ENCODE data around the gene DCTN4. TPM values are rescaled to one million over a fixed set of nuclear protein-coding genes. Genes with fewer than 3 reads are reported as not detected.
A peak's percentile ranks its signal among the peaks of the same experiment; 100 is the strongest.
"Not testable (repeated sequence)": the region's sequence is repeated elsewhere in the genome, so short reads cannot be mapped to it uniquely, and the experiment has no call there.

Gene DCTN4
- total RNA-seq, 2 donors from 2014 or later, result 58.7 to 61.6 TPM

DNA sequence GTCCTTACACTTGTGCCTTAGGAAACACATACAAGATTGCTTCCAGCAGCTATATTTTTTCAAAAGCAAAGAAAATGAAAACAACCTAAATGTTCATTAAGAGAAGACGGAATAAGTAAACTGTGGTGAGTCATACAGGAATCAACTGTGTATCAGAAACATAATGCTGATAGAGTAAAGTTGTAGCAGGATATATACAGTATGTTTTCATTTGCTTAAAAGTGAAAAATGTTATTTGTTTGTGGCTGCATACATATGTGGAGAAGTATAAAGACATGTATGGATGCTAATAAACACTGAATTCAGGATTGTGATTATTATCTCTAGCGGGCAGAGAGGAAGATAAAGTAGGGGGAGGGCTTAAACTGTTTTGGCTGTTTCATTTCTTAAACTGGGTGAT is 8.3 kb downstream of the DCTN4 start:
- intact Hi-C loops (cut with DNase I), result no loop called here
- DNase-seq (ENCODE audit: low spot score), result no peak

- DNase-seq (ENCODE audit: low spot score); intact Hi-C loops (cut with DNase I): not testable (repeated sequence)
Observed at GRCh38 chr5:150743142-150743488, 15.7 kb downstream of the DCTN4 start.

GRCh38 chr5:150742455-150743141 is 16.2 kb downstream of the DCTN4 start:
- intact Hi-C loops (cut with DNase I); DNase-seq (ENCODE audit: low spot score): not testable (repeated sequence)

- DNase-seq (ENCODE audit: low spot score), result no peak
- intact Hi-C loops (cut with DNase I), result no loop called here
Observed at GRCh38 chr5:150740992-150741391, 17.8 kb downstream of the DCTN4 start.

DNA sequence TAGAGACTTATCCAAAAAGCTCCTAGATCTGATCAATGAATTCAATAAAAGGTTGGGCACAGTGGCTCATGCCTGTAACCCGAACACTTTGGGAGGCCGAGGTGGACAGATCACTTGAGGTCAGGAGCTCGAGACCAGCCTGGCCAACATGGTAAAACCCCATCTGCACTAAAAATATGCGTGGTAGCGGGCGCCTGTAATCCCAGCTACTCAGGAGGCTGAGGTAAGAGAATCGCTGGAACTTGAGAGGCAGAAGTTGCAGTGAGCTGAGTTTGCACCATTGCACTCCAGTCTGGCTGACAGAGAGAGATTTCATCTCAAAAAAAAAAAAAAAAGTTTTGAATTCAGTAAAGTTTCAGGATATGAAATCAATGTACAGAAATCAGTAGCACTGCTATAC is 20.0 kb downstream of the DCTN4 start:
- DNase-seq (ENCODE audit: low spot score), result no peak

DNA sequence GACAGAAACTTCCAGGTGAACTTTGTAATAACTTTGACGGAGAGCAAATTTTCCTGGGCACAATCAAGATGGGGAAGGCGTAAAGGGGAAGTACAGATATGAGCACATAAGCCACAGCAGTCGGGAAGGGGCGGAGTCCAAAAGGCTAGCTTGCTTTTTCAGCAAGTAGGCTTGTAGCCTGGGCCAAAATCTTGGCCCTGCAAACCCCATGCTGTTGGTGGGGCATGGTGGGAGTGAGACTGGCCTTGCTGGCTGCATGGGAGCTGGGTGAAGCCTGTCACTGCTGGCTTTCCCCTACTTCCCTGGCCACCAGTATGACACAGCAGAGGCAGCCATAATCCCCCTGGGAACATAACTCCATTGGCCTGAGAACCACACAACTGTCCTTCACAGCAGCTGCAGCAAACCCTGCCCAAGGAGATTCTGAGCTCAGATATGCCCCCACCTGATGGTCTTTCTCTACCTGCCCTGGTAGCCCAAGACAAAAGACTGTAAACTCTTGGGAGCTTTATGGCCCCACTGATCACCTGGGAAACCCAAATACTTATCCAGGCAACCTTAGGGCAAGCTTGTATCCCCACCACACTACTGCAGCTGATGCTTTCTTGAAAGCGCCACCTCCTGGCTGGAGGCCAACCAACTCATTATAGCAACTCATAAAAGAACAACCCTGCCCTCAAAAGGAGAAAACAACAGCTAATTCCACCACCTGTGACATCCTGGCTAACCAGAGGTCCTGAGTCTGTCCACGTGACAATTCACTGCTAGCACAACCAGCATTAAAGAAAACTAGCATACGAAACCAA is 24.0 kb downstream of the DCTN4 start:
- intact Hi-C loops (cut with DNase I), result no loop called here
- peak; percentile 83 for DNase-seq (ENCODE audit: low spot score)

More for the DNA sequence above, 20.0 kb downstream of the DCTN4 start:
- intact Hi-C loops (cut with DNase I), result no loop called here

DNA sequence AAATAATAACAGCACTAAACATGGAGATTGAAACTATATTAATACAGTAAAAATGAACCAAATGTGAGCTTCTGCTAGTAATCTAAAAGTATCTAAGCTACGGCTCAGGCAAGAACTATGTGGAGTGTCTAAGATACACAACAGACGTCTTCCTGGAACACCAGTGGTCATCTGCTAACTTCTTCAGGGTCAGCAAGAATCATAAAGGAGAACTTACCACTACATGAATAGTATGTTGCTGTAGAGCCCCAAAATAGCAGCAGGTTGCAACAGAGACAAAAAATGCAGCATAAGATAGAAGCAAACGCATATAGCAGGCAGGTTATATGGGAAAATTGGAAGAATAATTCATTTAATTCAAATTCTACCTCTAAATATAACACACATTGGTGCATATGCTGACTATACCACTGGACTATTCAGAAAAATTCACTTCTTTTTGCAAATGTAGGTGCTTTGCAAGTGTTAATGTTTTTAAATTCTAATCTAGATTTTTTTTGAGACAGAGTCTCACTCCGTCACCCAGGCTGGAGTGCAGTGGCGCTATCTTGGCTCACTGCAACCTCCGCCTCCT is 27.1 kb downstream of the DCTN4 start:
- intact Hi-C loops (cut with DNase I), result no loop called here
- no peak for DNase-seq (ENCODE audit: low spot score)

DNA sequence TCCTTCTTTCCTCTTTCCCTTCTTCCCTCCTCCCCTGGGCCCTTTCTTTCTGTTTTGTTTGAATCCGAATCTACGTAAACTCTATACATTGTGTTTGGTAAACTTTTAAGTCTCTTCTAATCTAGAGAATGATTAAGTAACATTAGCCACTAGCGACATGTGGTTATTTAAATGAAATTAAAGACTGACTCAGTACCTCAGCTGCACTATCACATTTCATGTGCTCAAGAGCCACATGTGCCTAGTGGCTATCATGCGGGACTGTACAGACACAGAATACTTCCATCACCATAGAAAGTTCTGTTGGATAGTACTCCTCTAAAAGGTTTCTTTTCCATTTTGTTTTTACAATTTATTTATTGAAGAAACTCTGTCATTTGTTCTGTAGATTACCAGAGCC is 29.0 kb downstream of the DCTN4 start:
- intact Hi-C loops (cut with DNase I), result no loop called here
- no peak for DNase-seq (ENCODE audit: low spot score)

GRCh38 chr5:150723845-150724244 is 35.0 kb downstream of the DCTN4 start:
- intact Hi-C loops (cut with DNase I), result no loop called here
- DNase-seq (ENCODE audit: low spot score), result no peak

GRCh38 chr5:150710165-150710564 is 48.7 kb downstream of the DCTN4 start:
- intact Hi-C loops (cut with DNase I), result no loop called here
- DNase-seq (ENCODE audit: low spot score), result no peak

DNA sequence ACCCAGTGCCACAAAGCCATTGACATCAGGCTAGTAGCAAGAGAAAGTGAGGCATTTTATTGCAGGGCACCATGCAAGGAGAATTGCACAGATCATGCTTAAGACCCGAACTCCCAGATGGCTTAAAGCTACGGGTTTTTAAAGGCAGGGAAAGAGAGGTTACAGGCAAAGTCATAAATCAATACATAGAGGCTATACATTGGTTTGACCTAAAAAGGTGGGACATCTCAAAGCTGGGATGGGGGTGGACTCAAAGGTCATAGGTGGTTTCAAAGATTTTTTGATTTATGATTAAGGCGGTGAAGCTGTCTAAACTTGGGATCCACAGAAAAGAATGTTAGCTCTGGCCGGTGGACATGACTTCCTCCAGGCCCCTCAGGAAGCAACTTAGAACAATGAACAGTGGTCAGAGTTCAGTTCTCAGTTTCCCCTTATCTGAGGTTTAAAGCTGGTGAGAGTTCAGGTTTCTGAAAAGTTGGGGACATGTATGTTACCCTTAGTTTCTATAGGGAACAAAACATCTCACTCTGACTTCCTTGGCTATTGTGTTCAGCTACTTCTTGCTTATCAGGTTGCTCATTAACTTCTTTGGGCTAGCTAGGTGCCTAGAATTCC is 51.9 kb downstream of the DCTN4 start:
- intact Hi-C loops (cut with DNase I), result no loop called here
- DNase-seq (ENCODE audit: low spot score), result no peak

- no peak for DNase-seq (ENCODE audit: low spot score)
- intact Hi-C loops (cut with DNase I), result no loop called here
Observed at GRCh38 chr5:150703762-150704161, 55.1 kb downstream of the DCTN4 start.

GRCh38 chr5:150700594-150701377 is 58.0 kb downstream of the DCTN4 start, which contains the start of gene RBM22:
Gene RBM22 (minus strand): TSS chr5:150701062. CDS start chr5:150700985, 77 bp downstream.
- peak; percentile 98 for DNase-seq (ENCODE audit: low spot score)
- intact Hi-C loops (cut with DNase I), result no loop called here

DNA sequence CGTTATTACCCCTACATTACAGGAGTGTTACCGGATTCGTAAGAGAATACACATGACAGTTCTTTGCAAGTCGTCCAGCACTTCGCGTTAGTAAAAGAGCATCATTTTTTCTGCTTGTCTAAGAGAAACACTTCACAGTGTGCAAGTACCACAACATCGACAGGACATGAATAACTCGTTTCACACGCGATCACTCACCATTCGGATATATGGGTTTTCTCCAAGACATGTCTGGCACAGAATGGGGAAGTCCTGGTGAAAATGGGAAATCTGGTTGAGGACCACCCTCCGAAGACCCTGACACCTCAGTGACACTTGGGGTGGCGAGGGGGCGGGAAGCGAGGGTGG is 58.6 kb downstream of the DCTN4 start:
- intact Hi-C loops (cut with DNase I), result no loop called here
- no peak for DNase-seq (ENCODE audit: low spot score)

DNA sequence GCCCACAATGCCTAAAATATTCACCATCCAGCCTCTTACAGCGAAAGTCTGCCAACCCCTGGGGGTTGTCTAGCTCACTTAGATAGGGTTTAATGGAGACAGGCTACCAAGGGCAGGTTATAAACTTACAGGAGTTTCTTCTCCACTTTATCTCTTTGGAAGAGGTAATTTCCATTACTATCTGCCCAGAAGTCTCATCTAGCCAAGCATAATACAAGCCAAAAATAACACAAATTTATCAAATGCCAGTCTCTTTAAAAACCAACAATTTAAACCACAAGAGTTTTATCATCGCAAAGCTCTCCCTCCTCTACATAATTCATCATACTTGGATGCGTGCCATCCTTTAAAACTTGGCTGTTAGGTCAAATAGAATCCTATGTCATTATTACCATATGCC is 64.2 kb downstream of the DCTN4 start:
- DNase-seq (ENCODE audit: low spot score), result no peak

GRCh38 chr5:150692276-150692675 is 66.5 kb downstream of the DCTN4 start:
- intact Hi-C loops (cut with DNase I), result no loop called here
- DNase-seq (ENCODE audit: low spot score), result no peak

More for the DNA sequence above, 64.2 kb downstream of the DCTN4 start:
- intact Hi-C loops (cut with DNase I), result no loop called here

GRCh38 chr5:150690760-150691159 is 68.1 kb downstream of the DCTN4 start:
- no peak for DNase-seq (ENCODE audit: low spot score)
- intact Hi-C loops (cut with DNase I), result no loop called here

- intact Hi-C loops (cut with DNase I), result no loop called here
- DNase-seq (ENCODE audit: low spot score), result no peak
Observed at GRCh38 chr5:150689120-150689519, 69.7 kb downstream of the DCTN4 start.

GRCh38 chr5:150676578-150676977 is 82.2 kb downstream of the DCTN4 start:
- DNase-seq (ENCODE audit: low spot score), result no peak
- intact Hi-C loops (cut with DNase I), result no loop called here
